Right cardiac atrium (tissue), 5 donors: ENCODE data around the gene ARHGEF39. TPM values are rescaled to one million over a fixed set of nuclear protein-coding genes. Genes with fewer than 3 reads are reported as not detected.

Source experiments
- ATAC-seq, 2 donors: fragments of 200-7000 bp; cut with Tn5 transposase; one replicate each; pipeline versions ENCODE4 v1.8.0 to v1.9.1; 2020; ENCODE audit warnings: moderate library complexity in 2 of 2, mild to moderate bottlenecking in 1 of 2
- DNase-seq, 3 donors: peaks; one replicate each; pipeline ENCODE4 v3.0.0-alpha.2; 2020
- H3K27ac ChIP-seq: one replicate; pipeline ENCODE4 v1.5.1; 2013; ENCODE audit warnings: mild to moderate bottlenecking, low read length, control low read depth, moderate library complexity
- H3K27me3 ChIP-seq: one replicate; pipeline ENCODE4 v1.6.1; 2013; ENCODE audit not compliant: control insufficient read depth, insufficient read depth
- H3K4me1 ChIP-seq: one replicate; pipeline ENCODE4 v1.6.1; 2013; ENCODE audit warnings: low read length; ENCODE audit not compliant: control insufficient read depth, insufficient read depth
- H3K4me3 ChIP-seq: one replicate; pipeline ENCODE4 v1.5.1; 2013; ENCODE audit warnings: low read length, control low read depth
- H3K9me3 ChIP-seq: one replicate; pipeline ENCODE4 v1.6.1; 2013; ENCODE audit warnings: low read length; ENCODE audit not compliant: control insufficient read depth
- WGBS: extraction: QIAGEN DNeasy Blood & Tissue Kit; methylation state at CpG from one replicate; pipeline ENCODE4 v1.1.7; 2013; 5-methylcytosine and 5-hydroxymethylcytosine counted together
- intact Hi-C, 4 donors: fragments of 100-400 bp; cut with DNase I; formaldehyde crosslinking; loops; one replicate each; pipeline versions ENCODE4 v1.11.0 to v1.14.0; 2022 to 2023
- polyA plus RNA-seq: library from polyadenylated mRNA; stranded (reverse); fragments of 200-250 nt; gene quantifications from one replicate; pipeline ENCODE4 v1.2.3, GENCODE V29; 2013
- total RNA-seq, 4 donors: library from RNA; stranded (reverse); fragmentation: NEBNext Ultra II Directional; extraction: Animal tissue kit (Norgen Biotek cat#: 25700); gene quantifications; one replicate each; pipeline ENCODE4 v1.2.1, GENCODE V29; 2021
- donor health status: healthy with polysubstance abuse.
- donor health status: DM: no; HTN: yes; CAD: no.
- donor health status: DM: no; HTN: no; CAD: no.
- donor health status: DM: no; HTN: yes; CAD: no; lungs with severe emphysema.
- donor health status: DM: yes; HTN: yes; CAD: no.

ARHGEF39 gene
- total and polyA plus RNA-seq, 5 donors = 0.29 to 0.52 (median 0.42) TPM; not detected in 1

GRCh38 chr9:35683323-35683722 is 18.3 kb upstream of the ARHGEF39 start:
- no peak for ATAC-seq
- DNase-seq = no peak
- Histone ChIP-seq H3K4me1 (peaks cover 2% of the 10 kb centered on the region), H3K9me3 (no peaks in the 10 kb centered on the region), H3K27ac (no peak overlapping the region), H3K4me3 (no peak overlapping the region), H3K27me3 (no peaks in the 10 kb centered on the region)
- intact Hi-C loops = no loop called here
- WGBS = 55% methylated on average over 2 of the region's 2 CpGs

DNA sequence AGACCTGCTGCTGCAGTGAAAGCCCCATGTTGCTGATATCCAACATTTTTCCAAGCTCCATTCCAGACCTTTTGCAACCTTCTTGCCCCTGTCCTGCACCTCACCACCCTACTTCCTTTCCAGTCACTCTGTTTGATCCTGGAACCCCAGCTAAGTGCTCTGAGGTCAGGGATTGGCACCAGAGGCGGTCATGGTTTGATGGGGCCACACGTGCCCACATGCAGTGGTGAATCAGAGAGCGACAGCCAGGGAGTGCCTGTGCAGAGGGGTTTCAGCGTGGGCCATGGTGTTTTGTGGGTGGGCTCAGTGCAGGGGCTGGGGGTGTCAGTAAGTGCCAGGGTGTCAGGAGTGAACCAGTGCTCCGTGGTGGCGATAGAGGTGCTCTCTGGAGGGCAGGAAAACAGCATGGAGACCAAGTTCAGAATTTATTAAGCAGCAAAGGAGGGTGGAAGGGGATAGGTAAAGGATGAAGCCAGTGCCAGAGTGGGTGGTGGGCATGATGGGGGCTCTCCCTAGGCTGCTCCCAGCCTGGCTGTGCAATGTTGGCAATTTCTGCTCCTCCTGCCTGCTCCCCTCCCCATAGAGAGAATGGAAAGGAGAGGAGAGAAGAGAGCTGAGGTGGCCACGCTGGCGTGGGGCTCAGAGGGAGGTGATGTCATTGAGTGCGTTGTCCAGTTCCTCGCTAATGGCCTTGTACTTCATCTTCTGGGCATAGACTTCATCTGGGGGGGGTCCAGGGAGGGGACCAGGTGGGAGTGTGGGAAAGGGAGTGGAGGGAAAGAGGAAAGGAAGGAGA is 17.7 kb upstream of the ARHGEF39 start:
- peaks cover 2% of the 10 kb centered on the region for H3K4me1 ChIP-seq
- ATAC-seq (no peak), DNase-seq (peak in 1 of 3 donors; percentile 18)
- intact Hi-C loops = no loop called here
- H3K4me3 ChIP-seq = no peak overlapping the region
- H3K27me3 ChIP-seq = no peaks in the 10 kb centered on the region
- no peak overlapping the region for H3K27ac ChIP-seq
- WGBS = 82% methylated on average over 10 of the region's 10 CpGs
- no peaks in the 10 kb centered on the region for H3K9me3 ChIP-seq

DNA sequence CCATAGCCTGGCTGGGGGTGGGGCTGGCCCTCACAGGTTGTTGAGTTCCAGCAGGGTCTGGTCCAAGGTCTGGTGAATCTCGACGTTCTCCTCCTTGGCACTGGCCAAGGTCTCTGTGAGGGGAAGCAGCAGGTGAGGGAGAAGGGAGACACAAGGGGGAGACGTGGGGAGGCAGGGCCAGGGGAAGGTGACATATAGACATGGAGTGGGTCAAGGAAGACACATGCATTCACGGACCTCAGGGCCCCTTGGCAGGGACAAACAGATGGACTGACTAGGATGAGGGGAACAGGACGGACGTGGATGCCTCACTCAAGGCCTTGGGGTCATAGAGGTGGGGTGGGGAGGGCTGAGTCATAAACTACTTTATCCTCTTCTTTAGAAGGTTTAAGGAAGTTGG is 17.1 kb upstream of the ARHGEF39 start:
- DNase-seq = peak in 1 of 3 donors; percentile 38
- intact Hi-C loops = no loop called here
- Histone ChIP-seq H3K4me3 (no peak overlapping the region), H3K27ac (no peak overlapping the region), H3K27me3 (no peaks in the 10 kb centered on the region), H3K9me3 (no peaks in the 10 kb centered on the region), H3K4me1 (peaks cover 2% of the 10 kb centered on the region)
- 64% methylated on average over 6 of the region's 6 CpGs for WGBS
- ATAC-seq = peak in 1 of 2 donors; percentile 4

- Histone ChIP-seq H3K4me1 (peaks cover 3% of the 10 kb centered on the region), H3K4me3 (no peak overlapping the region), H3K27ac (no peak overlapping the region), H3K9me3 (no peaks in the 10 kb centered on the region), H3K27me3 (no peaks in the 10 kb centered on the region)
- ATAC-seq = no peak
- peak in 1 of 3 donors; percentile 18 for DNase-seq
- 61% methylated on average over 3 of the region's 3 CpGs for WGBS
- intact Hi-C loops = no loop called here
These were observed 16.5 kb upstream of the ARHGEF39 start for GRCh38 chr9:35681341-35682002.

DNA sequence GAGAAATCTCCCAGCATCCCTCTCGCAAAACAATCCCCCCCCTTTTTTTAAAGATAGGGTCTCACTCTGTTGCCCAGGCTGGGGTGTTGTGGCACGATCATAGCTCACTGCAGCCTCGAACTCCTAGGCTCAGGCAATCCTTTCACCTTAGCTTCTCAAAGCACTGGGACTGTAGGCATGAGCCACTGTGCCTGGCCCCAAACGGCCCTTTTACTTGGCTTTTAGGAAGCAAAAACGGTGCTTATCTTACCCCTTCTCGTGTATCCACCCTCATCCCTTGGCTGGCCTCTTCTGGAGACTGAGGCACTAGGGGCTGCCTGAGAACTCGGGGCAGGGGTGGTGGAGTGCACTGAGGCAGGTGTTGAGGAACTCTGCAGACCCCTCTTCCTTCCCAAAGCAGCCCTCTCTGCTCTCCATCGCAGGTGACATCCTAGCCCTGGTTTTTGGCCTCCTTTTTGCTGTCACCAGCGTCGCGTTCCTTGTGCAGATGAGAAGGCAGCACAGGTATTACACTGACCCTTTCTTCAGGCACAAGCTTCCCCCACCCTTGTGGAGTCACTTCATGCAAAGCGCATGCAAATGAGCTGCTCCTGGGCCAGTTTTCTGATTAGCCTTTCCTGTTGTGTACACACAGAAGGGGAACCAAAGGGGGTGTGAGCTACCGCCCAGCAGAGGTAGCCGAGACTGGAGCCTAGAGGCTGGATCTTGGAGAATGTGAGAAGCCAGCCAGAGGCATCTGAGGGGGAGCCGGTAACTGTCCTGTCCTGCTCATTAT is 15.5 kb upstream of the ARHGEF39 start:
- no peaks in the 10 kb centered on the region for H3K9me3 ChIP-seq
- H3K27me3 ChIP-seq = no peaks in the 10 kb centered on the region
- no peak overlapping the region for H3K27ac ChIP-seq
- peaks cover 8% of the 10 kb centered on the region for H3K4me1 ChIP-seq
- DNase-seq (peak in 1 of 3 donors; percentile 15), ATAC-seq (no peak)
- intact Hi-C loops = no loop called here
- no peak overlapping the region for H3K4me3 ChIP-seq
- WGBS = 38% methylated on average over 15 of the region's 15 CpGs

- DNase-seq (peak in 1 of 3 donors; percentile 32), ATAC-seq (no peak)
- no peak overlapping the region for H3K4me3 ChIP-seq
- 81% methylated on average over 8 of the region's 8 CpGs for WGBS
- peaks cover 6% of the 10 kb centered on the region for H3K4me1 ChIP-seq
- H3K27ac ChIP-seq = no peak overlapping the region
- intact Hi-C loops = no loop called here
- no peaks in the 10 kb centered on the region for H3K9me3 ChIP-seq
- no peaks in the 10 kb centered on the region for H3K27me3 ChIP-seq
These were observed 14.9 kb upstream of the ARHGEF39 start for GRCh38 chr9:35679766-35680330.

DNA sequence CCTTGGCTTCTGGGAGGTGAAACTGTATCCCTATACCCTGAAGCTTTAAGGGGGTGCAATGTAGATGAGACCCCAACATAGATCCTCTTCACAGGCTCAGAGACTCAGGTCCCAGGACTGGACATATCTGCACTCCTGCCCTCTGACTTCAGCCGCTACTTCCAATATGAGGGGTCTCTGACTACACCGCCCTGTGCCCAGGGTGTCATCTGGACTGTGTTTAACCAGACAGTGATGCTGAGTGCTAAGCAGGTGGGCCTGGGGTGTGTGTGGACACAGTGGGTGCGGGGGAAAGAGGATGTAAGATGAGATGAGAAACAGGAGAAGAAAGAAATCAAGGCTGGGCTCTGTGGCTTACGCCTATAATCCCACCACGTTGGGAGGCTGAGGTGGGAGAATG is 14.1 kb upstream of the ARHGEF39 start:
- Histone ChIP-seq H3K4me3 (no peak overlapping the region), H3K9me3 (no peaks in the 10 kb centered on the region), H3K4me1 (peaks cover 6% of the 10 kb centered on the region), H3K27ac (no peak overlapping the region), H3K27me3 (no peaks in the 10 kb centered on the region)
- intact Hi-C loops = no loop called here
- DNase-seq = peak in 1 of 3 donors; percentile 7
- 96% methylated on average over 5 of the region's 5 CpGs for WGBS
- ATAC-seq = no peak

- Histone ChIP-seq H3K27me3 (no peaks in the 10 kb centered on the region), H3K4me1 (peaks cover 6% of the 10 kb centered on the region), H3K4me3 (peak overlapping the region; percentile 44), H3K27ac (no peak overlapping the region), H3K9me3 (no peaks in the 10 kb centered on the region)
- WGBS = 5% methylated on average over 51 of the region's 51 CpGs
- intact Hi-C loops = no loop called here
- peak; percentile 67 to 73 for ATAC-seq
- DNase-seq = peak; percentile 57 to 84 (median 84)
These were observed 10.9 kb upstream of the ARHGEF39 start for GRCh38 chr9:35675732-35676392.

- intact Hi-C loops = no loop called here
- H3K27ac ChIP-seq = no peak overlapping the region
- ATAC-seq (peak in 1 of 2 donors; percentile 10), DNase-seq (no peak)
- H3K9me3 ChIP-seq = no peaks in the 10 kb centered on the region
- peak overlapping the region; percentile 44 for H3K4me3 ChIP-seq
- no peaks in the 10 kb centered on the region for H3K27me3 ChIP-seq
- peaks cover 6% of the 10 kb centered on the region for H3K4me1 ChIP-seq
- 42% methylated on average over 13 of the region's 13 CpGs for WGBS
These were observed 10.2 kb upstream of the ARHGEF39 start for GRCh38 chr9:35675204-35675603.

DNA sequence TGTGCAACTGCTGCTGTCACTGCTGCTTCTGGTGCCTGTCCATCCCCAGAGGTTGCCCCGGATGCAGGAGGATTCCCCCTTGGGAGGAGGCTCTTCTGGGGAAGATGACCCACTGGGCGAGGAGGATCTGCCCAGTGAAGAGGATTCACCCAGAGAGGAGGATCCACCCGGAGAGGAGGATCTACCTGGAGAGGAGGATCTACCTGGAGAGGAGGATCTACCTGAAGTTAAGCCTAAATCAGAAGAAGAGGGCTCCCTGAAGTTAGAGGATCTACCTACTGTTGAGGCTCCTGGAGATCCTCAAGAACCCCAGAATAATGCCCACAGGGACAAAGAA is 9.0 kb upstream of the ARHGEF39 start:
- ATAC-seq (no peak), DNase-seq (no peak)
- intact Hi-C loops = no loop called here
- 81% methylated on average over 3 of the region's 3 CpGs for WGBS
- no peak overlapping the region for H3K4me3 ChIP-seq
- no peak overlapping the region for H3K27ac ChIP-seq
- no peaks in the 10 kb centered on the region for H3K27me3 ChIP-seq
- H3K9me3 ChIP-seq = no peaks in the 10 kb centered on the region
- peaks cover 6% of the 10 kb centered on the region for H3K4me1 ChIP-seq
